ENCODE results near the gene FXYD7.
A peak's percentile ranks its signal among the peaks of the same experiment; 100 is the strongest.

FXYD7 gene

DNA sequence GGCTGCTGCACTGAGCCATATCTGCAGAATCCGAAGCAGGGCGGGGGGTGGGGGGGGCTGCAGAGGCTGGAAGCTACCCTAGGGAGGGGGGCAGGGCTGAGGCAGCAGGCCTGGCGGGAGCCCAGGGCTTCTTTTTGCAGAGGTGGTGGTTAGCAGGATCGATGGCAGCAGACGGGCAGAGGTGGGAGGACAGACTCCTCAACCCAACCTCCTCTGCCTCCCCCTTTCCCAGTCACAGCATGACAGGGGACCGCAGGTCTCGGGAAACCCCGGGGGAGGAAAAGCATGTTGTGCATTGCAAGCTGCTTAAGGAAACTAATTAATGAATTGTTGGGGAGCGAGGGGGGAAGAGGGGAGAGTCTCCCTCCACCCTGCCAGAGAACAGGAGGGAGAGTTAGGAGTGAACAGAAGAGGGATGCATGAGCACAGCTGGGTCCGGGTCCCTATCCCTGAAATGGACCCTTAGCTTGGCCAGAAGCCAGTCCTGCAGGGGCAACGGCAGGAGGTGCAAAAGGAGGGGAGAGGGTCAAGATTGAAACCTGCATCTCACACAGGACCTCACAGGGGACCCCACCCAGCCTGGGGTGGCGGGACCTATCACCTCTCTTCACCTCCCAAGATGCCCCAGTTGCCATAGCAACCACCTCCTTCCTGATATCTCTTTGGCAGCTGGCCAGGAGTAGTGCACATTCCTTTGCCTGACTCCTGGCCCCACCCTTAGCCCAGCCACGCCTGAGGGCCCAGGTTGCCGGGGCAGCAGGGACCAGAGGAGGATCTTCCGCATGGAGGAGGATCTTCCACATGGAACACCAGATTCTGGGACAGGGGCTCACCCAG is 1.8 kb downstream of the FXYD7 start (continued):
- TF ChIP-seq ZNF76 (tag by site-specific recombination; IDR thresholded peaks at IDR 0.05; ENCODE audit: borderline replicate concordance, low read depth) (peak; percentile 18; the same call in 1 of the 2 replicates), ZNF843 (tag by site-specific recombination; IDR thresholded peaks at IDR 0.05) (no peak), ZNF416 (tag by site-specific recombination; IDR thresholded peaks at IDR 0.05) (no peak), MYNN (tag by site-specific recombination; IDR thresholded peaks at IDR 0.05; ENCODE audit: borderline replicate concordance) (no peak), KLF8 (tag by site-specific recombination; IDR thresholded peaks at IDR 0.05) (peak; percentile 21; the same call in 1 of the 2 replicates), ZNF175 (tag by site-specific recombination; IDR thresholded peaks at IDR 0.05) (no peak), ZSCAN23 (tag by site-specific recombination; IDR thresholded peaks at IDR 0.05) (no peak), ZNF658 (tag by site-specific recombination; IDR thresholded peaks at IDR 0.05) (no peak), ZNF335 (tag by site-specific recombination; conservative IDR thresholded peaks at IDR 0.05) (no peak), ZNF223 (tag by site-specific recombination; IDR thresholded peaks at IDR 0.05) (peak; percentile 23; the same call in 1 of the 2 replicates), ZNF677 (tag by site-specific recombination; IDR thresholded peaks at IDR 0.05) (no peak), ZNF585B (tag by site-specific recombination; IDR thresholded peaks at IDR 0.05) (no peak), SP2 (tag by site-specific recombination; IDR thresholded peaks at IDR 0.05) (peak; percentile 63), ZNF433 (tag by site-specific recombination; IDR thresholded peaks at IDR 0.05; ENCODE audit: low read depth) (no peak), WT1 (tag by site-specific recombination; IDR thresholded peaks at IDR 0.05) (peak; percentile 86), ZNF48 (tag by site-specific recombination; IDR thresholded peaks at IDR 0.05) (no peak), ZNF138 (tag by site-specific recombination; IDR thresholded peaks at IDR 0.05; ENCODE audit: borderline replicate concordance) (no peak), ZNF302 (tag by site-specific recombination; IDR thresholded peaks at IDR 0.05; ENCODE audit: low read depth) (no peak), ZNF561 (tag by site-specific recombination; IDR thresholded peaks at IDR 0.05; ENCODE audit: borderline replicate concordance) (no peak)
- TF ChIP-seq, protein P1, sequence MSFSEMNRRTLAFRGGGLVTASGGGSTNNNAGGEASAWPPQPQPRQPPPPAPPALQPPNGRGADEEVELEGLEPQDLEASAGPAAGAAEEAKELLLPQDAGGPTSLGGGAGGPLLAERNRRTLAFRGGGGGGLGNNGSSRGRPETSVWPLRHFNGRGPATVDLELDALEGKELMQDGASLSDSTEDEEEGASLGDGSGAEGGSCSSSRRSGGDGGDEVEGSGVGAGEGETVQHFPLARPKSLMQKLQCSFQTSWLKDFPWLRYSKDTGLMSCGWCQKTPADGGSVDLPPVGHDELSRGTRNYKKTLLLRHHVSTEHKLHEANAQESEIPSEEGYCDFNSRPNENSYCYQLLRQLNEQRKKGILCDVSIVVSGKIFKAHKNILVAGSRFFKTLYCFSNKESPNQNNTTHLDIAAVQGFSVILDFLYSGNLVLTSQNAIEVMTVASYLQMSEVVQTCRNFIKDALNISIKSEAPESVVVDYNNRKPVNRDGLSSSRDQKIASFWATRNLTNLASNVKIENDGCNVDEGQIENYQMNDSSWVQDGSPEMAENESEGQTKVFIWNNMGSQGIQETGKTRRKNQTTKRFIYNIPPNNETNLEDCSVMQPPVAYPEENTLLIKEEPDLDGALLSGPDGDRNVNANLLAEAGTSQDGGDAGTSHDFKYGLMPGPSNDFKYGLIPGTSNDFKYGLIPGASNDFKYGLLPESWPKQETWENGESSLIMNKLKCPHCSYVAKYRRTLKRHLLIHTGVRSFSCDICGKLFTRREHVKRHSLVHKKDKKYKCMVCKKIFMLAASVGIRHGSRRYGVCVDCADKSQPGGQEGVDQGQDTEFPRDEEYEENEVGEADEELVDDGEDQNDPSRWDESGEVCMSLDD (tag by site-specific recombination; IDR thresholded peaks at IDR 0.05): peak; percentile 90
- TF ChIP-seq, protein P2, sequence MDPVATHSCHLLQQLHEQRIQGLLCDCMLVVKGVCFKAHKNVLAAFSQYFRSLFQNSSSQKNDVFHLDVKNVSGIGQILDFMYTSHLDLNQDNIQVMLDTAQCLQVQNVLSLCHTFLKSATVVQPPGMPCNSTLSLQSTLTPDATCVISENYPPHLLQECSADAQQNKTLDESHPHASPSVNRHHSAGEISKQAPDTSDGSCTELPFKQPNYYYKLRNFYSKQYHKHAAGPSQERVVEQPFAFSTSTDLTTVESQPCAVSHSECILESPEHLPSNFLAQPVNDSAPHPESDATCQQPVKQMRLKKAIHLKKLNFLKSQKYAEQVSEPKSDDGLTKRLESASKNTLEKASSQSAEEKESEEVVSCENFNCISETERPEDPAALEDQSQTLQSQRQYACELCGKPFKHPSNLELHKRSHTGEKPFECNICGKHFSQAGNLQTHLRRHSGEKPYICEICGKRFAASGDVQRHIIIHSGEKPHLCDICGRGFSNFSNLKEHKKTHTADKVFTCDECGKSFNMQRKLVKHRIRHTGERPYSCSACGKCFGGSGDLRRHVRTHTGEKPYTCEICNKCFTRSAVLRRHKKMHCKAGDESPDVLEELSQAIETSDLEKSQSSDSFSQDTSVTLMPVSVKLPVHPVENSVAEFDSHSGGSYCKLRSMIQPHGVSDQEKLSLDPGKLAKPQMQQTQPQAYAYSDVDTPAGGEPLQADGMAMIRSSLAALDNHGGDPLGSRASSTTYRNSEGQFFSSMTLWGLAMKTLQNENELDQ (tag by site-specific recombination; IDR thresholded peaks at IDR 0.05; ENCODE audit: low read depth): no peak
- TF ChIP-seq, protein P3, sequence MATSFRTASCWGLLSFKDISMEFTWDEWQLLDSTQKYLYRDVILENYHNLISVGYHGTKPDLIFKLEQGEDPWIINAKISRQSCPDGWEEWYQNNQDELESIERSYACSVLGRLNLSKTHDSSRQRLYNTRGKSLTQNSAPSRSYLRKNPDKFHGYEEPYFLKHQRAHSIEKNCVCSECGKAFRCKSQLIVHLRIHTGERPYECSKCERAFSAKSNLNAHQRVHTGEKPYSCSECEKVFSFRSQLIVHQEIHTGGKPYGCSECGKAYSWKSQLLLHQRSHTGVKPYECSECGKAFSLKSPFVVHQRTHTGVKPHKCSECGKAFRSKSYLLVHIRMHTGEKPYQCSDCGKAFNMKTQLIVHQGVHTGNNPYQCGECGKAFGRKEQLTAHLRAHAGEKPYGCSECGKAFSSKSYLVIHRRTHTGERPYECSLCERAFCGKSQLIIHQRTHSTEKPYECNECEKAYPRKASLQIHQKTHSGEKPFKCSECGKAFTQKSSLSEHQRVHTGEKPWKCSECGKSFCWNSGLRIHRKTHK (tag by site-specific recombination; IDR thresholded peaks at IDR 0.05): no peak
- TF ChIP-seq, protein P4, sequence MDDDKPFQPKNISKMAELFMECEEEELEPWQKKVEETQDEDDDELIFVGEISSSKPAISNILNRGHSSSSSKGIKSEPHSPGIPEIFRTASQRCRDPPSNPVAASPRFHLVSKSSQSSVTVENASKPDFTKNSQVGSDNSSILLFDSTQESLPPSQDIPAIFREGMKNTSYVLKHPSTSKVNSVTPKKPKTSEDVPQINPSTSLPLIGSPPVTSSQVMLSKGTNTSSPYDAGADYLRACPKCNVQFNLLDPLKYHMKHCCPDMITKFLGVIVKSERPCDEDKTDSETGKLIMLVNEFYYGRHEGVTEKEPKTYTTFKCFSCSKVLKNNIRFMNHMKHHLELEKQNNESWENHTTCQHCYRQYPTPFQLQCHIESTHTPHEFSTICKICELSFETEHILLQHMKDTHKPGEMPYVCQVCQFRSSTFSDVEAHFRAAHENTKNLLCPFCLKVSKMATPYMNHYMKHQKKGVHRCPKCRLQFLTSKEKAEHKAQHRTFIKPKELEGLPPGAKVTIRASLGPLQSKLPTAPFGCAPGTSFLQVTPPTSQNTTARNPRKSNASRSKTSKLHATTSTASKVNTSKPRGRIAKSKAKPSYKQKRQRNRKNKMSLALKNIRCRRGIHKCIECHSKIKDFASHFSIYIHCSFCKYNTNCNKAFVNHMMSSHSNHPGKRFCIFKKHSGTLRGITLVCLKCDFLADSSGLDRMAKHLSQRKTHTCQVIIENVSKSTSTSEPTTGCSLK (tag by site-specific recombination; IDR thresholded peaks at IDR 0.05): no peak
- TF ChIP-seq, protein P5, sequence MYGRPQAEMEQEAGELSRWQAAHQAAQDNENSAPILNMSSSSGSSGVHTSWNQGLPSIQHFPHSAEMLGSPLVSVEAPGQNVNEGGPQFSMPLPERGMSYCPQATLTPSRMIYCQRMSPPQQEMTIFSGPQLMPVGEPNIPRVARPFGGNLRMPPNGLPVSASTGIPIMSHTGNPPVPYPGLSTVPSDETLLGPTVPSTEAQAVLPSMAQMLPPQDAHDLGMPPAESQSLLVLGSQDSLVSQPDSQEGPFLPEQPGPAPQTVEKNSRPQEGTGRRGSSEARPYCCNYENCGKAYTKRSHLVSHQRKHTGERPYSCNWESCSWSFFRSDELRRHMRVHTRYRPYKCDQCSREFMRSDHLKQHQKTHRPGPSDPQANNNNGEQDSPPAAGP (tag by site-specific recombination; IDR thresholded peaks at IDR 0.05): peak; percentile 86; the same call in 1 of the 2 replicates
- TF ChIP-seq, protein P6, sequence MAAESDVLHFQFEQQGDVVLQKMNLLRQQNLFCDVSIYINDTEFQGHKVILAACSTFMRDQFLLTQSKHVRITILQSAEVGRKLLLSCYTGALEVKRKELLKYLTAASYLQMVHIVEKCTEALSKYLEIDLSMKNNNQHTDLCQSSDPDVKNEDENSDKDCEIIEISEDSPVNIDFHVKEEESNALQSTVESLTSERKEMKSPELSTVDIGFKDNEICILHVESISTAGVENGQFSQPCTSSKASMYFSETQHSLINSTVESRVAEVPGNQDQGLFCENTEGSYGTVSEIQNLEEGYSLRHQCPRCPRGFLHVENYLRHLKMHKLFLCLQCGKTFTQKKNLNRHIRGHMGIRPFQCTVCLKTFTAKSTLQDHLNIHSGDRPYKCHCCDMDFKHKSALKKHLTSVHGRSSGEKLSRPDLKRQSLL (tag by site-specific recombination; IDR thresholded peaks at IDR 0.05): no peak
- TF ChIP-seq, protein P7, sequence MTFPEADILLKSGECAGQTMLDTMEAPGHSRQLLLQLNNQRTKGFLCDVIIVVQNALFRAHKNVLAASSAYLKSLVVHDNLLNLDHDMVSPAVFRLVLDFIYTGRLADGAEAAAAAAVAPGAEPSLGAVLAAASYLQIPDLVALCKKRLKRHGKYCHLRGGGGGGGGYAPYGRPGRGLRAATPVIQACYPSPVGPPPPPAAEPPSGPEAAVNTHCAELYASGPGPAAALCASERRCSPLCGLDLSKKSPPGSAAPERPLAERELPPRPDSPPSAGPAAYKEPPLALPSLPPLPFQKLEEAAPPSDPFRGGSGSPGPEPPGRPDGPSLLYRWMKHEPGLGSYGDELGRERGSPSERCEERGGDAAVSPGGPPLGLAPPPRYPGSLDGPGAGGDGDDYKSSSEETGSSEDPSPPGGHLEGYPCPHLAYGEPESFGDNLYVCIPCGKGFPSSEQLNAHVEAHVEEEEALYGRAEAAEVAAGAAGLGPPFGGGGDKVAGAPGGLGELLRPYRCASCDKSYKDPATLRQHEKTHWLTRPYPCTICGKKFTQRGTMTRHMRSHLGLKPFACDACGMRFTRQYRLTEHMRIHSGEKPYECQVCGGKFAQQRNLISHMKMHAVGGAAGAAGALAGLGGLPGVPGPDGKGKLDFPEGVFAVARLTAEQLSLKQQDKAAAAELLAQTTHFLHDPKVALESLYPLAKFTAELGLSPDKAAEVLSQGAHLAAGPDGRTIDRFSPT (tag by site-specific recombination; IDR thresholded peaks at IDR 0.05): peak; percentile 65
